GM12873 (cell line): Measurements from ENCODE around the gene MEF2A.

Source experiments
- CTCF ChIP-seq: IDR thresholded peaks from 2 replicates; pipeline ENCODE4 v1.5.1; 2012; ENCODE audit warnings: low read depth, mild to moderate bottlenecking, moderate library complexity, low read length, control low read depth; ENCODE audit not compliant: insufficient read depth; ENCODE audit errors: missing control alignments

MEF2A gene

DNA sequence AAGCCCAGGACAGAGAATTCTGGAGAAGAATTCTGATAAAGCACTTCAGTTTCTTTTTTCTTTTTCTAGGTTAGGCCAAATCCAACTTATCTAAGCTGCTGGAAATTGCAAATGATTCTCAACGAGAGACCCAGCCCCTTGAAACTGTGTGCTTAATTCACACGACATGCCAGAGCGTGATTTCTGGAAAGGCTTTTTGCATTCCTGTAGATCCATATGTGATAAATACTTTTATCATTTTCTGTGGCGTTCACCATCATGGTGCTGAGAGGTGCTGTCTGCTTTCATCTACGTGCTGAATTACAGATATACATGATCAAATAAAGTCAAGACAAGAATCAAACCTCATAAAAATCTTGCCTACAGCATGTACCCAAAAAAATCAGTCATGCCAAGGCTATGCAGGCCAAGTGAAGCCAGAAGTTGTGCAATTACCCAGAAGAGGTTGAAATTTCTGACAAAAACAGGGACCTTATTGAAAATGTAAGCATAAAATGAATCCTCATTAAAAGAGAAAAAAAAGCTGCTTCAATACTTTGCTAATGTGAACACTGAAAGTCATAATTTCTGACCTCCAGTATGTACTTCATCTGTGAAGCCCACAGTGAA is 10.8 kb upstream of the MEF2A start:
- no peak for TF ChIP-seq CTCF

DNA sequence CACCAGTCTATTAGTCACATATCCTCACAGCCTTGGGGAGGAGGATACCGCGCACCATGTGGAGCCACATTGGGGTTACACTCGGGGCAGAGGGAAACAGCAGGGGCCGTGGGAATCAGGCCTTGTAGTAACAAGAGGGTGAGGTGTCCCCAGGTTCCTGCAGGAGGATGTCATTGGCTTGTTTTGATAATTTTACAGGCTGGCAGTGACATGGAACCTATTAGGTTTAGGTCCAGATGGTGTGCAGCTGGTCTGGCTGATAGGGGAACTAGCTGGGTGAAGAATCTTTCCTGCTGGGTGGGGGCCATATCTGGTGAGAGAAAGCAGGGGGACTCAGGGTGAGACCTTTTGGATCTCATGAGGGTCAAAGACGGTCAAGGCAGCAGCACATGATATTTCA is 9.8 kb upstream of the MEF2A start:
- TF ChIP-seq CTCF, result no peak

DNA sequence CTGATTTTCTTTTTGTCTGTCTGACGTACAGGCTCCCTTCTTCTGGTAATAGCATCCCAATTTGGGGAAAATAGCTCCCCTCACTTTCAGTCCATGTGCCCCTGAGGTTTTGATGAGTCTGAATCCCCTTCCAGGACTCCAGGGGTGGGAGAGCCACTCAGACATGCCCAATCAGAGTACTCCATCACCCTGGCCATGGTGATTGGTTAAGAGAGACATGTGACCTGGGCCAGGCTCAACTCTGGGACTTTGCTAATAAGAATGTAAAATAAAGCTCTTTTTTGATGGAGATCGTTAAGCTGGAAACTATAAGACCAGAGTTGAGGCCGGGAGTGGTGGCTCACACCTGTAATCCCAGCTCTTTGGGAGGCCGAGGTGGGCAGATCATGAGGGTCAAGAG is 9.2 kb upstream of the MEF2A start:
- no peak for TF ChIP-seq CTCF

GRCh38 chr15:99558084-99558483 is 7.7 kb upstream of the MEF2A start:
- TF ChIP-seq CTCF, result no peak

- no peak for TF ChIP-seq CTCF
Observed at GRCh38 chr15:99558571-99558970, 7.2 kb upstream of the MEF2A start.

GRCh38 chr15:99561476-99562230 is 4.1 kb upstream of the MEF2A start:
- no peak for TF ChIP-seq CTCF

DNA sequence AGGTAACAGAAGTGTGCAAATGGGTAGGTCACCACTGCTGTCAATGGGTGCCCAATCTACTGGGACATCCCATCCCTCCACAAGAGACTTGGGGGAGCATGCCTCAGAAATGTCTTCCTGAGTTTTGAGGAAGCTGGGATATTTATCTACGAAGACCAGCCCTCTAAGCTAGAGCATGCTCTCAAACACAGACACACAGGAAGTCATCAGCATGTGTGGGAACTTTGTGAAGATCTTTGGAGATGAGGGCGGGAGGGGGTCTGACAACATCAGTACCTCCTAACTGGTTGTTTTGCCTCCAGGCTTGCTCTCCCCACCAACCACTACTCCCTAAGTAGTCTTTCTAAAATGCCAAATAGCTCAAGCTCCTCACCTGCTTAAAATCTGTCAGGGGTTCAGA is 3.5 kb upstream of the MEF2A start:
- TF ChIP-seq CTCF, result no peak
